CD14-positive monocyte (primary cell): ENCODE measurements around the gene ITPR3. TPM values are rescaled to one million over a fixed set of nuclear protein-coding genes. Genes with fewer than 3 reads are reported as not detected.
A peak's percentile ranks its signal among the peaks of the same experiment; 100 is the strongest.

Experiments
- DNase-seq, 3 donors: peaks; one replicate each; pipeline ENCODE4 v3.0.0-alpha.2; 2011 to 2022
- H2AFZ ChIP-seq: 2 replicates; pipeline ENCODE4 v1.6.0; 2012; ENCODE audit warnings: mild to moderate bottlenecking, low read depth, low read length, inconsistent platforms; ENCODE audit not compliant: insufficient read depth, poor library complexity, severe bottlenecking
- H3K27ac ChIP-seq, 2 donors: 1 replicate in 1 of 2; 2 replicates in 1 of 2; pipeline ENCODE4 v1.5.1; 2012 to 2013; ENCODE audit warnings: low read length in 2 of 2, control low read depth in 1 of 2, inconsistent platforms in 1 of 2, low read depth in 1 of 2, mild to moderate bottlenecking in 1 of 2
- H3K27me3 ChIP-seq, 2 donors: one replicate each; pipeline versions ENCODE4 v1.6.0 to v1.6.1; 2011 to 2013; ENCODE audit warnings: low read length in 2 of 2; ENCODE audit not compliant: control insufficient read depth in 2 of 2, insufficient read depth in 2 of 2
- H3K36me3 ChIP-seq, 2 donors: replicated peaks in 1 of 2; 1 replicate in 1 of 2; 2 replicates in 1 of 2; pipeline versions ENCODE4 v1.5.1 to v1.6.1; 2012 to 2013; ENCODE audit warnings: low read length in 2 of 2, control low read depth in 1 of 2, inconsistent platforms in 1 of 2, mild to moderate bottlenecking in 1 of 2; ENCODE audit not compliant: insufficient read depth in 2 of 2, control insufficient read depth in 1 of 2
- H3K4me1 ChIP-seq, 2 donors: 1 replicate in 1 of 2; 2 replicates in 1 of 2; pipeline versions ENCODE4 v1.5.1 to v1.6.1; 2012 to 2013; ENCODE audit warnings: low read length in 2 of 2, control low read depth in 1 of 2, inconsistent platforms in 1 of 2, mild to moderate bottlenecking in 1 of 2, moderate library complexity in 1 of 2; ENCODE audit not compliant: insufficient read depth in 2 of 2, control insufficient read depth in 1 of 2
- H3K4me2 ChIP-seq: replicated peaks from 2 replicates; pipeline ENCODE3; 2012; ENCODE audit warnings: low read length, moderate library complexity, mild to moderate bottlenecking; ENCODE audit not compliant: poor library complexity, severe bottlenecking; ENCODE audit errors: extremely low read depth
- H3K4me3 ChIP-seq, 3 experiments: fragments of 200-600 bp in 1 of 3; sonication (generic) in 1 of 3; replicated peaks in 1 of 3; 1 replicate in 2 of 3; 2 replicates in 1 of 3; pipeline ENCODE4 v1.5.1; 2011 to 2013; ENCODE audit warnings: low read length in 3 of 3, mild to moderate bottlenecking in 3 of 3, control low read depth in 2 of 3, low read depth in 2 of 3, inconsistent platforms in 1 of 3, moderate library complexity in 1 of 3
- H3K79me2 ChIP-seq: 2 replicates; pipeline ENCODE4 v1.6.0; 2012; ENCODE audit warnings: mild to moderate bottlenecking, control low read depth, inconsistent platforms, low read length, moderate library complexity; ENCODE audit not compliant: insufficient read depth
- H3K9ac ChIP-seq: 2 replicates; pipeline ENCODE4 v1.6.0; 2017; ENCODE audit warnings: low read length, mild to moderate bottlenecking; ENCODE audit not compliant: insufficient read depth, poor library complexity, severe bottlenecking
- H3K9me3 ChIP-seq, 2 donors: replicated peaks in 1 of 2; 1 replicate in 1 of 2; 2 replicates in 1 of 2; pipeline versions ENCODE4 v1.5.1 to v1.6.1; 2012 to 2013; ENCODE audit warnings: low read length in 2 of 2, control low read depth in 1 of 2; ENCODE audit not compliant: control insufficient read depth in 1 of 2, insufficient read depth in 1 of 2
- H4K20me1 ChIP-seq: 2 replicates; pipeline ENCODE4 v1.6.0; 2012; ENCODE audit warnings: mild to moderate bottlenecking, low read length, control low read depth, moderate library complexity; ENCODE audit not compliant: insufficient read depth
- H3K27ac Mint-ChIP-seq, 7 donors: one replicate each; pipeline ENCODE4 v1.8.0; 2020; ENCODE audit warnings: mild to moderate bottlenecking in 7 of 7, mixed read lengths in 7 of 7, moderate library complexity in 6 of 7, inconsistent platforms in 2 of 7
- H3K27me3 Mint-ChIP-seq, 3 donors: one replicate each; pipeline ENCODE4 v1.8.0; 2021 to 2022; ENCODE audit warnings: low read depth in 3 of 3, mild to moderate bottlenecking in 3 of 3, mixed read lengths in 3 of 3, moderate library complexity in 3 of 3, inconsistent platforms in 1 of 3
- H3K36me3 Mint-ChIP-seq, 2 donors: one replicate each; pipeline ENCODE4 v1.8.0; 2020; ENCODE audit warnings: mixed read lengths in 2 of 2, inconsistent platforms in 1 of 2, mild to moderate bottlenecking in 1 of 2
- H3K4me1 Mint-ChIP-seq: one replicate; pipeline ENCODE4 v1.8.0; 2020; ENCODE audit warnings: mild to moderate bottlenecking, mixed read lengths
- H3K4me3 Mint-ChIP-seq, 2 donors: one replicate each; pipeline ENCODE4 v1.8.0; 2020; ENCODE audit warnings: mild to moderate bottlenecking in 2 of 2, mixed read lengths in 2 of 2, moderate library complexity in 1 of 2
- H3K9me3 Mint-ChIP-seq, 7 donors: one replicate each; pipeline ENCODE4 v1.8.0; 2020 to 2022; ENCODE audit warnings: mixed read lengths in 7 of 7, mild to moderate bottlenecking in 6 of 7, moderate library complexity in 6 of 7, inconsistent platforms in 2 of 7
- CTCF ChIP-seq: fragments of 200-600 bp; IDR thresholded peaks from one replicate; pipeline ENCODE4 v1.8.0; 2022; ENCODE audit warnings: antibody characterized with exemption, mild to moderate bottlenecking
- WGBS: methylation state at CpG from one replicate; pipeline ENCODE4 v1.1.5; 2013; ENCODE audit warnings: missing lambda C conversion rate; ENCODE audit not compliant: insufficient coverage; 5-methylcytosine and 5-hydroxymethylcytosine counted together
- intact Hi-C, 2 donors: fragments of 100-400 bp; cut with micrococcal nuclease; formaldehyde crosslinking; loops; one replicate each; pipeline versions ENCODE4 v1.15.0 to v1.15.1; 2023
- polyA plus RNA-seq, 3 donors: library from polyadenylated mRNA; depleted of rRNA in 1 of 3; unstranded in 2 of 3; stranded (reverse) in 1 of 3; fragments of 300-500 nt in 2 of 3; fragments of >200 nt in 1 of 3; fragmentation: Illumina TruSeq in 2 of 3; gene quantifications; 1 replicate in 2 of 3; 2 replicates in 1 of 3; pipeline ENCODE4 v1.2.3, GENCODE V29; 2012 to 2021

ITPR3 gene
- polyA plus RNA-seq, 3 donors: 1.8 TPM; not detected in 2

DNA sequence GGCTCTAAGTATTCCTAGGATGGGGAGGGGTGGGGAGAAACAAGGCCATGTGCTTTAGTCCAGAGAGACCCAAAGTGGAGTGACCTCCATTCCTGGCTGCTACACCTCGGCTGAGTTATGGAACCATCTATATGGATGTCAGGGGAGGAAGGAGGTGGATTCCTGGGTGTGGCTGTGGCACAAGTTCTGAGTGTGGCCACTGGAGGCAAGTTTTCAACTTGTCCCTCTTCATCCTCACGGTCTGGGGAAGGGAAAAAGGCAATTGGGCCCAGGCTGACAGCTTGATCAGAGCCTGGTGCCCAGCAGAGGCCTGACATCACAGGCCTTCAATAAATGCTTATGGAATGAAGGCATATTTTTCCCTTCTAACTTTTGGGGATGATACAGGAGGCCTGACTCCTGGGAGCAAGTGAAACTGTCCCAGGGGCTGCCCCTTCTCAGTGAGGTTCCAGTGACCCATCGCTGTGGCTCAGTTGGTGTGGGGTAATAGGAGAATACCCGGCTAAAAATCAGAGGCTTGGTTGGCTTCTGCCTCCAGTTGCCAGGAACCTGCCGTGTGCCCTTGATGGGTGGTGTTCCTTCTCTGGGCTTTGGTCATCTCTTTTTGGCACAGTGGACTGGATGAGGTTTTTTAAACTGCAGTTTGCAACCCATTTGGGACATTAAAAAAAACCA is 1.8 kb upstream of the ITPR3 start:
- Histone ChIP-seq H3K9ac (no peak overlapping the region), H2AFZ (no peak overlapping the region), H3K4me1 (peaks cover 14 to 32% of the 10 kb centered on the region in 2 donors)

More for the DNA sequence above, 1.8 kb upstream of the ITPR3 start:
- 86% methylated on average over 1 of the region's 5 CpGs for WGBS
- Histone ChIP-seq H3K4me2 (peak overlapping the region; percentile 99), H3K36me3 (no peaks in the 10 kb centered on the region), H3K79me2 (no peaks in the 10 kb centered on the region), H3K27ac (no peak overlapping the region), H4K20me1 (no peaks in the 10 kb centered on the region), H3K9me3 (no peaks in the 10 kb centered on the region), H3K27me3 (peaks cover 3 to 31% of the 10 kb centered on the region in 2 donors), H3K4me3 (peak overlapping the region in 1 of 3 experiments; percentile 96)
- Mint-ChIP-seq H3K27ac (no peak overlapping the region), H3K4me1 (peaks cover 41% of the 10 kb centered on the region), H3K4me3 (peak overlapping the region; percentile 99), H3K27me3 (peaks cover 16 to 47% (median 19%) of the 10 kb centered on the region in 3 donors), H3K36me3 (peaks cover 2 to 4% of the 10 kb centered on the region in 2 donors), H3K9me3 (peaks cover 0 to 4% (median 2%) of the 10 kb centered on the region in 7 donors)
- intact Hi-C loops: no loop called here
- no peak for DNase-seq
- no peak for TF ChIP-seq CTCF
